Femur (tissue), 1 donor: ENCODE measurements around the gene SLK.
A peak's percentile ranks its signal among the peaks of the same experiment; 100 is the strongest.

Experiments
- DNase-seq: peaks from one replicate; pipeline ENCODE4 v3.0.0-alpha.2; 2017

SLK gene

GRCh38 chr10:104056619-104057273, 89.8 kb downstream of the SLK start:
- no peak for DNase-seq

DNA sequence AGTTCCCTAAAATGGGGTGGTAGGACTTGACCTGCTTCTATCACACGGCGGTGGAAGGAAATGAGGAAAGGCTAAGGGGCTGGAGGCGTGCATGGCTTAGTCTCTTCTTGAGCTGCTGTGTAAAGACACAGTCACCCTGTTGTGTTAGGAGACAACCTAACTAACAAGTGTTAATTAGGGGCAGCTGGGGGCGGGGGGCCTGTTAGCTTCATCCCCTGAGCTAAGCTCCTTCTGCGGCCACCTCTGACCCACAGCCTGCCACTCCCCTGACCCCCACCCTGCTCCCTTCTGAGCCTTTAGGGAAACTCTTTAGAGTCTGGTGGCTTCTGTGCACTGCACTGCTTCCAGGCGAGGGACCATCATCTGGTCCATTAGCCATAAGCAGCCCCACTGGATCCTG, 90.8 kb downstream of the SLK start:
- no peak for DNase-seq

DNA sequence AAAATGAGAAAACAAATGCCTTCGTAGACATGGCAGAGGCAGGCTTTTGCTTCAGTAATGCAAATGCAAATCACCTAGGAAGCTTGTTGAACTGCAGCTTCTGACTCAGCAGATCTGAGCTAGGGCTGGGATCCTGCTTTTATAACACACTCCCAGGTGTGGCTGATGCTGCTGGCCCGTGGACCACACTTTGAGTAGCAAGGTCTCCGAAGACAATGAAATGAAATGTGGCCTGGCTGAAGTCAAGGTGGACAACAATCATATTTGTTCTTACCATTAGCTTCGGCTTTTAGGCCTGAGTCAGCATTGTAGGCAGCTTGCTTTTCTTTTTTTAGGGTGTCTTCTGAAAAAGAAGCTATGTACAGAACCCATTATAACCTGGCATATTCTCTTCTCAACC, 92.4 kb downstream of the SLK start:
- DNase-seq: no peak

- DNase-seq: no peak
Observed at GRCh38 chr10:104061196-104061595, 94.3 kb downstream of the SLK start.

DNA sequence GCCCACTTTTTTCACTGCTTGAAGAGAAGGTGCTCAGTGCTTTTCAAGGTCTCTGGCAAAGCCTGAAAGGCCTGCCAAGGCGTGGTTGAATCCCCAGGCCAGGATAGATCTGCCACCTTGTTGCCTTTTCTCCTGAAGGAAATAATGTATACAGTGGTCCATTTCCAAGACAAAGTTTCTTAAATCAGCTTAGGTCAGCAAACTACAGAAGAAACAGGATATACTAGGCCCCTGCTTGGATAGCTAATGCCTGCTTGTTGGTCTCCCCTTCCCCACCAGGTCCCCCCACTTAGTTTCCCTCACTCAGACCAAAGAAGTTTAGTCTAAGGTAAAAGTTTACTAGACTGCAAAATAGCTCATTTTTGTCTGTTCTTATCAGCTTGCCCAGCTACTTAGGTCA, 98.8 kb downstream of the SLK start:
- DNase-seq: no peak

DNA sequence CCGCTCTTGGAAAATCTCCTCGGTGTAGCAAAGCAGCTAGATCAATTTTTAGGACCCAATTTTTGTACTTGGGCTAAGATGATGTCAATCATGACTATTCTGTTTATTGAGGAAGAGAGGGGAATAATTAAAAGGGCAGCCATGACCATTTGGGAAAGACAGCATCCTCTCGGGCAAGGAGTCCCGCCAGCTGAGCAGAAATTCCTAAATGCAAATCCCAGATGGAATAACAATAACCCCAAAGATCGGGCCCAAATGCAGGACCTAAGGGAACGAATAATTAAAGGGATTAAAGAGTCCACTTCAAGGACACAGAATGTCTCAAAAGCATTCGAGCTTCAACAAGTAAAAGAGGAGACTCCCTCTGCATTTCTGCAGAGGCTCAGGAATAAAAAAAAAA, 100.0 kb downstream of the SLK start:
- no peak for DNase-seq

- no peak for DNase-seq
Observed at GRCh38 chr10:104067525-104067924, 100.6 kb downstream of the SLK start.

DNA sequence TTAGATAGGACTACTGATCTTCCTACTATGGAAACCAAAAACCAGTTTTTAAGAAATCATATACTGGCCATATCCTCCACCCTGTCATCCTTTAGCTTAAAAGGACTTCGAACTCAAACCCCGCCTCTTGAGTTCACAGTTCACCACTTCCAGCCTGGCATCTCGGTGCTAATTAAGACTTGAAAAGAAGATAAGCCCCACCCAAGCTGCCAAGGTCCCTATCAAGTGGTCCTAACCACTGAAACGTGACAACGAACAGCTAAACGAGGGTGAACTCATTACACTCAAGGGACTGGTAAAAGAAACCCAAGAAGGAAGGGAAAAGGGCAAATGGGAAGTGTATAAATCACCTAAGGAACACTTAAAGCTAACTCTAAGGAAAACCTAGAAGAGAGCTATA, 102.7 kb downstream of the SLK start:
- DNase-seq: no peak

DNA sequence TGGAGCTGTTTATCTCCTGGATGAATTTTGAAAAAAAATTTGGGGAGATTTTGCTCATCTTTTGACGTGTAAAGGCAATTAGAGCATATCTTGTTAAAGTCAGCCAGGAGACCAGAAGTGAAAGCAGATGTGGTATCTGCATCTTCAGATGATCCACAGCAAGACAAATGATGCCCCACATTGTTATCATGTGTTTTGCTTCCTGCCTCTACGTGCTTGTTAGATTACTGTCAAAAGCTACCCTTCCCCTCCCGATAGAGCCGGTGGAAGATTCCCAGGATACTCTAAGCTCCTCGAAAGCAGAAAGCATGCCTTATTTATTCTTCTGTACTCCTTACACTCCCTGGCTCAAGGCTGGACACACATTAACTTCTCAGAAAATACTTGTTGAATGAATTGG, 105.8 kb downstream of the SLK start:
- no peak for DNase-seq

DNA sequence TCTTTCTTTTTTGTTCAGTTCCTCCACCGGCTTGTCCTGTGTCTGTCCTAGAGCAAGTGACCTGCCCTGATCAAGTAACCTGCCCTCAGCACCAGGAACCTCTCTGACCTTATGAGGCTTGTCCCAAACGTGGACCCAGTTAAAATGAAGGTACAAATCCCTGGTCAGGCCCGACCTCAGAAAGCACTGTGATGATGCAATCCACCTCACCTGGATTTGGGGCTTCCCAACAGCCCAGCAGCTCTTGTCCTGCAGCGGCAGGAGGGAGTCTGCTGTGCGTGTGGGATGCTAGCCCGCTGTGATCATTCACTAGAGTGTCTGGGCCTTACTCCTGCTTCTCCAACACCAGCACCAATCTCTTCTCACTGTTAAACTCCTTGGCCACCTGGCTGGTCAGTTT, 107.6 kb downstream of the SLK start:
- DNase-seq: no peak

DNA sequence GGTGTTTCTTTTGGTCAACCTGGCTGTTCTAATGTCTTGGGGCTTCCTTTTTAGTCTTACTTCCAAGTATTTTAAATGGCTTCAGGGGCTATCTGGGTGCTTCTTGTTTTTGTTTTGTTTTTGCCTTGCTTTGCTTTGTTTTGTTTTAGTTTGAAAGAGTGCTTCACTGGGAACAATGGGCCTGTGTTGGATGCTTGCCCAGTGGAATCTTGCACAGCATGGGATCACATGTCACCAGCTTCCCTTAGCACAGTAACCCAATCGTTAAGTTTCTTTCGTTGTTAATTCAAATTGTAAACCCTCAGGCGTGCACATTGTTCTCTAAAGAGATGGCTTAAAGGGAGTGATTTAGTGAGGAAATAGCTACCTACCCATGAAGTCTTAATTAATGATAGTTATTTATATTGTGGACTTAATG, 109.8 kb downstream of the SLK start:
- peak; percentile 49 for DNase-seq

DNA sequence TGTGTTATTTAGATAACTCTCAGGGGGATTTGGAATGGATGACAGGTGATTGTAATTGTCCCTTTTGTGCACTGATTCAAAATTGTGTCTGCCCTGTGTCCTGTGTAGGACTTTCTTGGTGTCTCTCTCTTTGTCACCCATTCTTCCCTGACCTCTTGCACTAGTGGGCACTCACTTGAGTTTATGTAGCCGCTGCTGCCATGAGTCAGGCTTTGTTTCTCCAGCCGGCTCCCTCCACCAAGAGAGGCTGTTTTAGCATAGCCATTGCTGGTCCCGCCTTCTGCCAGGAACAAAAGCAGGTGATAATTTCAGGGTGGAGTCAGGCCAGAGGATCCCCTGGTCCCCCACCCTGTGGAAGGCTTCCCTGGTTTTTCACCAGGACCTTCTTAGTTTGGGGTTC, 110.3 kb downstream of the SLK start:
- no peak for DNase-seq

DNA sequence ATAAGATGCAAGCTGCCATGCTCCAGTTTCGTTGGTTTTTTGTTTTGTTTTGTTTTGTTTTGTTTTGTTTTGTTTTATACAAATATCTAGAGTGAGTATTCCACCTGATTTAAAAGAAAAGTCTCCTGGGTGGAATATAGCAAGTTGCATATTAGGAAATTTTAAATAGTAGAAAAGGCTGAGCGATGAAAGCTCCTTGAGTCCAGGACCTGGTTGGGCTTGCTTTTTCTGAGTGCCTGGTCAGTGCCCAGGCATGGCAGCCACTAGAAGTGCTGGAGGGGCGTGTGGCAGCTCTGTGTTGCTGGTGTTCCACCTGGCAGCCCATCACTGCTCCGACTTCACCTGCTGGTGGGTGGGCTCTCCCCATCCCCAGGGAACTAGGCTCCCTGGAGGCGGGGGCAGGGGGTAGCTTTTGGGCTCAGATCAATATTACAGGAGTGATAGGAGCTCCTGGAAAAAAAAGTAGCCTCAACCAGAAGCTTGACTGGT, 110.8 kb downstream of the SLK start:
- no peak for DNase-seq
